Measurements from ENCODE around the gene ERICH6B. TPM values are rescaled to one million over a fixed set of nuclear protein-coding genes. Genes with fewer than 3 reads are reported as not detected.

The ERICH6B gene
- total and polyA plus RNA-seq, 2 of the 13 experiments (the other 11 are each of a cell fraction or from before 2014, with no cell fraction given), result not detected

- no peak overlapping the region for H3K9ac ChIP-seq (ENCODE audit: insufficient read depth, low read depth, low read length)
- H3K79me2 ChIP-seq (ENCODE audit: insufficient read depth, low read length), result no peaks in the 10 kb centered on the region
- peak overlapping the region; percentile 30; the same call in 1 of the 2 replicates for H3K4me2 ChIP-seq (ENCODE audit: low read depth, low read length)
- WGBS (ENCODE audit: low lambda C conversion rate), result 52% methylated on average over 6 of the region's 6 CpGs
- H3K27me3 ChIP-seq (ENCODE audit: control insufficient read depth in 1 of 2, insufficient read depth in 2 of 2, low read length in 2 of 2), result peaks cover 0 to 7% of the 10 kb centered on the region in 2 experiments; a peak in 2 of 5 replicates
- no peaks in the 10 kb centered on the region for H3K36me3 ChIP-seq (replicated peaks in 1 of 2; ENCODE audit: control insufficient read depth in 1 of 2, insufficient read depth in 2 of 2, low read length in 2 of 2)
- CTCF ChIA-PET (ENCODE audit: low intra/inter-chr PET ratio, low total read pairs), result no interaction called here
- in situ Hi-C loops (cut with HindIII; ENCODE audit: extremely low pct_ligation_motif_present, low pct_unique_long_range_greater_than_20kb) (no loop called here), intact Hi-C loops (cut with micrococcal nuclease; ENCODE audit: unreplicated experiment) (loop anchor here (2.0 kb wide), 1 partner anchor 74 kb away; no protein-coding TSS in a partner anchor)
- H3K4me3 ChIP-seq (replicated peaks in 1 of 3; ENCODE audit: insufficient read depth in 1 of 3, low read depth in 2 of 3, low read length in 3 of 3), result no peak overlapping the region
- BruUV-seq (replicated peaks), result no TSS peak
- no peaks in the 10 kb centered on the region for H3K9me3 ChIP-seq (ENCODE audit: low read length)
- peak; percentile 70 for FAIRE-seq
- no peak overlapping the region for H2AFZ ChIP-seq (ENCODE audit: low read length)
- POLR2A ChIA-PET, result no interaction called here
- no peak overlapping the region for H3K27ac ChIP-seq (ENCODE audit: extremely low read length, insufficient read depth, low read length)
- TF ChIP-seq POGZ (CRISPR knock-in tag; IDR thresholded peaks at IDR 0.05), result 0 out of 2 replicates have a peak, but pooled peaks have one; percentile 17
- peak; percentile 55 for TF ChIP-seq CTCF (CRISPR knock-in tag; IDR thresholded peaks at IDR 0.05)
- peak; percentile 33; the same call in 1 of the 2 replicates for TF ChIP-seq STAG1 (CRISPR knock-in tag; IDR thresholded peaks at IDR 0.05)
- peak; percentile 99 for TF ChIP-seq ZNF576 (CRISPR knock-in tag; IDR thresholded peaks at IDR 0.05)
- TF ChIP-seq ZNF816 (CRISPR knock-in tag; IDR thresholded peaks at IDR 0.05; ENCODE audit: borderline replicate concordance), result no peak
- no peak for TF ChIP-seq MAFG (CRISPR knock-in tag; IDR thresholded peaks at IDR 0.05)
- 0 out of 2 replicates have a peak, but pooled peaks have one; percentile 17 for TF ChIP-seq ZMYM4 (CRISPR knock-in tag; IDR thresholded peaks at IDR 0.05)
- peak; percentile 66 for TF ChIP-seq ELF1 (CRISPR knock-in tag; IDR thresholded peaks at IDR 0.05)
- no peaks in the 10 kb centered on the region for H4K20me1 ChIP-seq (ENCODE audit: insufficient read depth, low read length)
- peak; percentile 82 for ATAC-seq
- H3K4me1 ChIP-seq (ENCODE audit: insufficient read depth, low read length), result no peaks in the 10 kb centered on the region
- DNase-seq (ENCODE audit: low spot score), result peak; percentile 20
Observed at GRCh38 chr13:45584816-45585215, 30.7 kb downstream of the ERICH6B start.
